Kidney glomerular epithelial cell (primary cell): Measurements from ENCODE around the gene SEMA6C.

Experiments used
- DNase-seq: peaks from one replicate; lab custom pipeline; 2025; lab: John Stamatoyannopoulos, UW

Gene SEMA6C

GRCh38 chr1:151158326-151158725, 11.9 kb upstream of the SEMA6C start:
- no peak for DNase-seq

DNA sequence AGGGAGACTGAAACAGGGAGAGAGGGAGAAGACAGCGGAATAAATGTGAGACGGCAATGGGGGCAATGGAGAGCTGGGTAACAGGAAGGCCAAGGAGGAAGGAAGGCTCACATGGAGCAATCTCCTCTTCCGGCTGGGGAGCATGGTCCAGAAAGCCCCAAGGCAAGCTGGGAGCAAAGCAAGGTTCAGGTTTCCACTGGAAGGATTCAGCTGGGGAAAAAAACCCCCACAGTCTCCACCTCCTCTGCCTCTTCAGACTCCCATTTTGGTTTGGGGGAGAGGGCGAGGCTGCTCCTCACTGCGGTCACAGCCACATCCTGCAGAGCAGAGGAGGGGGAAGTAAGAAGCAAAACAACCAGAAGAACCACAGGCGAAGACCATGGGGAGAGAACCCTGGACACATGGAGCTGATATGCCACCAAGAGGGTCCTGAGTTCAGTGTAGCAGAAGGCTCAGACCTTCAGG, 10.7 kb upstream of the SEMA6C start:
- DNase-seq = no peak

GRCh38 chr1:151156515-151156819, 10.0 kb upstream of the SEMA6C start, which contains the start of gene TNFAIP8L2:
TNFAIP8L2 (plus strand) TSS chr1:151156649; CDS start chr1:151158698, 2,049 bp downstream.
- no peak for DNase-seq

DNA sequence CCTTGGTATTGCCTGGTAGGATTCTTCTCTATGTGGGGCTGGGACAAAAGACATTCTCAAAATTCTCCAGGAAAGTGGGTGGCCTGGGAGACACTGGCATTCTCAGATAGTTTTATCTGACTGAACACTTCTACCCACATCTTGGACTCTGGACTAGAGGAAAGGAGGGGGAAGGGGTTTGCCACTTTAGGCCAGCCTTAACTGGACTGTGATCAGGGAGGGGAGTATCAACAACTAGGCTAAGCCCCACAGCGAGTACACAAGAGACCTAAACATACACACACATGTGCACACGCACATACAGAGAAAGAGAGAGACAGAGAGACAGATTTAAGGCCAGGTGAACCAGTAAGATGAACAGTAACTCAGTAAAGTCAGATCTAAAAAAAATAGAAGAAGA, 1.2 kb upstream of the SEMA6C start:
- no peak for DNase-seq

GRCh38 chr1:151147132-151147503, 687 bp upstream of the SEMA6C start:
- peak; percentile 75 for DNase-seq

- DNase-seq = no peak
Measured at GRCh38 chr1:151146072-151146411, 389 bp downstream of the SEMA6C start.

GRCh38 chr1:151145304-151146071, 943 bp downstream of the SEMA6C start:
- no peak for DNase-seq

GRCh38 chr1:151144474-151145303, 1.7 kb downstream of the SEMA6C start:
- DNase-seq = no peak

DNA sequence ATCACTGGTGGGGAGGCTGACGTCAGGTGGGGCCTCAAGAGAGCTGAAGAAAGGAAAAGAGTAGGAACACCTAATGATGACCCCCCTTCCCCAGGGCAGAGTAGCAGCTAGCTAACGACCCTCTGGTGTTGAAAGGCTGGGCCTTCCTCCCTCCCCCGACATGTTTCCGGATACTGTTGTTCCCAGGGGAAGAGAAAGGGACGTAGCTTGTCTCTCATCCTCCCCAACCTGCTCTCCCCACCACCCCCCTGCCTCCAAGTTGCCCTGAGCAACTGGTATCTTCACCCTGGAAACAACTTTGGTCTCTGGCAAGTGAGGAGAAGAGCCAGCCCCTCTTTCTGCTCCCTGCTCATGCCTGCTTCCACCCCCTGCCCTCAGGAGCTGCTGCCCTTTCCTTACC, 2.4 kb downstream of the SEMA6C start:
- DNase-seq = no peak

DNA sequence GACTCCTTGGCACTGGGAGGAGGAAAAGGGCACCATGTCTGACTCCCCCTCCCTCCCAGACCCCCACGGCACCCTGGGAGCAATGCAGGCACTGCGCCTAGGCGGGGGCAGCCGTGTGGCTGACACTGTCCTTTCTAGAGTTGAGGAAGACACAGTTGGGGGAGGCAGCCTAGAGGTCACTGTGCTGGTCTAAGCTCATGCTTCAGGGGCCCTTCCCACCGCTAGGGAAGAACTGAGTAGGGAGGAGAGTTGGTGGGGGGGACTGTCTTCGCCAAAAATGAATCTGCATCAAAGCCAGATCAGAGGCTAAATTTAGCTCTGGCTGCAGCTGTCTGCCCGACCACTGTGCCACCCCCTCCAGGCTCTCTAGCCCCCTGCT, 3.4 kb downstream of the SEMA6C start:
- DNase-seq = no peak

- no peak for DNase-seq
Measured at GRCh38 chr1:151142411-151143056, 3.9 kb downstream of the SEMA6C start.

DNA sequence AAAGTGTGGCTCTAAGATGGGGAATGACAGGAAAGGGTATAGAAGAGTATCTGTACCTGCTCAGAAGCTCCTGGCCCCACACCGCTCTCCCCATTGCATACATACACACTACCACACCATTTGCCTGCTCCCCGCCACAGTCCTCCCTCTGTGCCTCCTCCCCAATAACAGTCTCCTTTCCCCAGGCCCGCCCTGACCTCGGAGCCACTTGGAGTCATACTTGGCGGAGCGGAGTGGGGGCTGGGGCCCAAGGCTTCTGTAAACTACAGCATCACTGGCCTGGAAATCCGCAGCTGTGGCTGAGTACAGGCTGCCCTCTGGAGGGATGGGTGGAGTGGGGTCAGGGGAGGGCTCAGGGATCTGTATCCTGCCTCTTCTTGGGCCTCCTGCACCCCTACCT, 8.6 kb downstream of the SEMA6C start:
- DNase-seq = no peak

- no peak for DNase-seq
Measured at GRCh38 chr1:151135433-151136385, 10.7 kb downstream of the SEMA6C start.

- DNase-seq = no peak
Measured at GRCh38 chr1:151134991-151135390, 11.4 kb downstream of the SEMA6C start.

DNA sequence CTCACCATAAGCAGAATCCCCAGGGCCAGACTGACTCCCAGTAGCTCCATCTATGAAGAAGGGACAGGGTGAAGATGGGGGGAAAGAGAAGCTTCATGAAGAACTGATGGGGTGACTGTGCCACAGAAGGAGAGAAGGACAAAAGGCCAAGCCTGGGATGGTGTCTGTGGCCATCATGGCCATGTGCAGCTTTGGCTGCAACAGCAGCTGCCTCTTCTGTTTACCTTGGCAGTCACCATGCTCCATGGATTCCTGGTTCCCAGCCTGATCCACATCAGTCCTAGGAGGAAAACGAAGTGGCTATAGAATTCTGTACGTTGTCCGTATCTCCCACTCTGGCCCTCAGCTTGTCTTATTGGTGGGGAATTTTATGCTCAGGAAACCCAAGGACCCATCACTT, 12.0 kb downstream of the SEMA6C start:
- DNase-seq = no peak

GRCh38 chr1:151133018-151133806, 13.2 kb downstream of the SEMA6C start:
- DNase-seq = no peak

- no peak for DNase-seq
Measured at GRCh38 chr1:151132335-151133017, 14.0 kb downstream of the SEMA6C start.

- DNase-seq = no peak
Measured at GRCh38 chr1:151131701-151132334, 14.6 kb downstream of the SEMA6C start.

DNA sequence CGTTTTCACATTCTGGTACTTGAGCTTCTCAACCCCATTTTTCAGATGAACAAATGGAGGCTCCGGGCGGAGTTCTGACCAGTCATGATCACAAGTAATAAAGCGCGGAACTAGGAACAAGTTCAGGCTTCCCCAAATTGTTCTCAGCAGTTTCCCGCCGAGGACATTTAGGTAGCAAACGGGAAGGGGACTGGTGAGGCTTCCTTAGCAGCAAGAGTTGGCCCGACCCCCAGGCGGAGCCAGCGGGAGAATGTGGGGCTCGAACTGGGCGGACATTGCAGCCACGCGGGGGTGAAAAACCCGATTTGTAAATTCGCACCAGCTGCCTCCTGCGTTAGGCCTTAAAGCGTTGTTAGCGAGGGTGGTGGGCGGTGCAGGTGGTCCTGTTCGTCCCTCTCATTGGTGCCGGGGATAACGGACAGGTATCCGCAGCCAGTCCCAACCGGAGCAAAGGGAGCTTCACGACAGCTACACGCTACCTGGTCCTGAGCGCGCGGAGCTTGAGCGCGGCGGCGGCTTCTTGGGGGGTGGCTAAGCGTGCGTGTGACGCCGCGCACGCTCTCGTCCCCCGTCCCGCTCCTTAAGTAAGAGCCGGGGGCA, 15.3 kb downstream of the SEMA6C start:
- peak; percentile 13 for DNase-seq

GRCh38 chr1:151128800-151129199, 17.6 kb downstream of the SEMA6C start:
- DNase-seq = no peak
